Astrocyte (in vitro differentiated cells and primary cell): ENCODE measurements around the gene KIF15.

ENCODE experiments used
- CTCF ChIP-seq: IDR thresholded peaks from 2 replicates; pipeline ENCODE4 v1.5.1; 2011; ENCODE audit warnings: low read depth, mild to moderate bottlenecking, inconsistent platforms, low read length, moderate library complexity; ENCODE audit not compliant: insufficient read depth
- EZH2 ChIP-seq: IDR thresholded peaks from 2 replicates; pipeline ENCODE4 v1.6.1; 2012; ENCODE audit warnings: mild to moderate bottlenecking, low read length, inconsistent platforms; ENCODE audit not compliant: insufficient read depth

GRCh38 chr3:44762170-44762677 is 630 bp downstream of the KIF15 start:
- TF ChIP-seq CTCF = no peak
- no peak for TF ChIP-seq EZH2
